Left cardiac atrium (tissue), 4 donors: ENCODE data around the gene POF1B. TPM values are rescaled to one million over a fixed set of nuclear protein-coding genes. Genes with fewer than 3 reads are reported as not detected.
"Not testable (repeated sequence)": the region's sequence is repeated elsewhere in the genome, so short reads cannot be mapped to it uniquely, and the experiment has no call there.

Experiments
- ATAC-seq, 2 donors: fragments of 200-7000 bp; cut with Tn5 transposase; one replicate each; pipeline ENCODE4 v1.9.1; 2020; ENCODE audit warnings: mild to moderate bottlenecking in 2 of 2, moderate library complexity in 2 of 2
- DNase-seq: peaks from one replicate; pipeline ENCODE4 v3.0.0-alpha.2; 2020
- intact Hi-C, 2 donors: fragments of 100-400 bp; cut with DNase I; formaldehyde crosslinking; loops; one replicate each; pipeline versions ENCODE4 v1.14.1 to v1.15.1; 2022 to 2023
- long read RNA-seq: library from polyadenylated mRNA; unstranded; transcript quantifications from one replicate; pipeline ENCODE4 v2.0.0, GENCODE V29; 2021
- total RNA-seq, 2 donors: library from RNA; stranded (reverse); fragmentation: NEBNext Ultra II Directional; extraction: Animal tissue kit (Norgen Biotek cat#: 25700); gene quantifications; one replicate each; pipeline ENCODE4 v1.2.1, GENCODE V29; 2021
- donor health status: DM: no; HTN: yes; CAD: no.
- donor health status: DM: no; HTN: yes; CAD: no; lungs with severe emphysema.
- donor health status: DM: yes; HTN: yes; CAD: no.
- donor health status: Dilated cardiomyopathy.

Gene POF1B
- 10 to 100 TPM; 17.1 to 19.5 TPM for total RNA-seq
- long read RNA-seq, transcript POF1B-201 (17 exons, 3,941 nt) = major isoform, 10 of 17 reads
- long read RNA-seq, partial matches to known transcripts = 6 of 17 reads
- long read RNA-seq, other reads (novel, unspliced or antisense) = 1 of 17 reads

- ATAC-seq = peak; percentile 70 to 81
- intact Hi-C loops = no loop called here
- peak; percentile 22 for DNase-seq
Measured at GRCh38 chrX:85379174-85379907, at the start of gene POF1B. Gene POF1B, minus strand, starts transcription at chrX:85379665. Its CDS starts 211 bp downstream, at chrX:85379454.

DNA sequence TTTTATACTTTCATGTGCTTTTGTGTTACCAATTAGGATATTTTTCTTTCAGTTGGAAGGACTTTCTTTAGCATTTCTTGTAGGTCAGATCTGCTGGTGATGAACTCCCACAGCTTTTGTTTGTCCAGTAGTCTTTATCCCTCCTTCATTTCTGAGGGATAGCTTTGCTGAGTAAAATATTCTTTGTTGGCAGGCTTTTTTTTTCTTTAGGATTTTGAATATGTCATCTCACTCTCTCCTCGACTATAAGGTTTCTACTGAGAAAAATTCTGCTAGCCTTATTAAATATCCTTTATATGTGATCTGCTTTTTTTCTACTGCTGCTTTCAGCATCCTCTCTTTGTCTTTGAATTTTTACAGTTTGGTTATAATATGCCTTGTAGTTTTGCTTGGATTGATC lies 49.6 kb upstream of the POF1B start:
- no peak for ATAC-seq
- no peak for DNase-seq
- intact Hi-C loops = no loop called here

- ATAC-seq (no peak), DNase-seq (no peak)
- intact Hi-C loops = no loop called here
Measured at GRCh38 chrX:85419293-85419692, 39.8 kb upstream of the POF1B start.

DNA sequence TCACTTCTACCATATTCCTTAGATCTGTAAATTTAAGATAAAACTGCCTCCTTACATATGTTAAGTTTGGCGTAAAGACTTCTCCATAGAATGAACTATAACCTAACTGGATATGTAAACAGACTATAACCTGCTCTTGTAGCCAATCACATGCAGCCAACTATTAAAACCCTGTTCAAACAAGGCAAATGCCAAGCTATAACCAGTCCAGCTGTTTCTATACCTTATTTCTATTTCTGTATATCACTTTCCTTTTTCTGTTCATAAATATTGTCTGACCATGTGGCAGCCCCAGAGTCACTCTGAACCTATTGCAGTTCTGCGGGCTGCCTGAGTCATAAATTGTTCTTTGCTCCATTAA lies 12.4 kb upstream of the POF1B start:
- no peak for DNase-seq
- no peak for ATAC-seq
- intact Hi-C loops = no loop called here

GRCh38 chrX:85391185-85391877 lies 11.9 kb upstream of the POF1B start:
- ATAC-seq (no peak), DNase-seq (no peak)
- intact Hi-C loops = no loop called here

- intact Hi-C loops = no loop called here
- DNase-seq = no peak
- no peak for ATAC-seq
Measured at GRCh38 chrX:85381602-85382001, 2.1 kb upstream of the POF1B start.

- intact Hi-C loops = no loop called here
- ATAC-seq (no peak), DNase-seq (no peak)
Measured at GRCh38 chrX:85378461-85378860, 1.0 kb downstream of the POF1B start.

DNA sequence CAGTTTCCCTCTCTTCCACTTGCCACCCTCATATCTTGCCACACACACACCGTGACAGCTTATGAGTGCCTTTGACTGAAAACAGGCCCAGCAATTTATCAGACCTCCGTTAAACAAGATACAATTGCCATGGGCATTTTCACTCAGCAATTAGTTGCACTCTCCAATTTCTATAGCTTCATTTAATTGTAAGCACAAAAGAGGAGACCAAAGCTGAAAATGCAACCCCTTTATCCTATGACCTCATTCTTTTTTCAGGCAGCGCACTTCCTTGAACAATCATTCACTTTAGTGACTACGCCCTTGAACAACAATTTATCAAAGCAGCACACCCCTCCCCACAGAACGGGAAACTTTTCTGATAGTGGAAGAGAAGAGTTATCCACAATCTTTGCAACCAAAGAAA lies 4.1 kb downstream of the POF1B start:
- intact Hi-C loops = no loop called here
- DNase-seq = no peak
- peak; percentile 62 to 84 for ATAC-seq

- DNase-seq (no peak), ATAC-seq (no peak)
- intact Hi-C loops = no loop called here
Measured at GRCh38 chrX:85365370-85365995, 14.0 kb downstream of the POF1B start.

- no peak for DNase-seq
- no peak for ATAC-seq
- intact Hi-C loops = no loop called here
Measured at GRCh38 chrX:85359051-85359450, 20.4 kb downstream of the POF1B start.

- intact Hi-C loops = no loop called here
- DNase-seq (no peak), ATAC-seq (no peak)
Measured at GRCh38 chrX:85345523-85345922, 33.9 kb downstream of the POF1B start.

- DNase-seq (no peak), ATAC-seq (no peak)
- intact Hi-C loops = no loop called here
Measured at GRCh38 chrX:85327060-85327333, 52.5 kb downstream of the POF1B start.

DNA sequence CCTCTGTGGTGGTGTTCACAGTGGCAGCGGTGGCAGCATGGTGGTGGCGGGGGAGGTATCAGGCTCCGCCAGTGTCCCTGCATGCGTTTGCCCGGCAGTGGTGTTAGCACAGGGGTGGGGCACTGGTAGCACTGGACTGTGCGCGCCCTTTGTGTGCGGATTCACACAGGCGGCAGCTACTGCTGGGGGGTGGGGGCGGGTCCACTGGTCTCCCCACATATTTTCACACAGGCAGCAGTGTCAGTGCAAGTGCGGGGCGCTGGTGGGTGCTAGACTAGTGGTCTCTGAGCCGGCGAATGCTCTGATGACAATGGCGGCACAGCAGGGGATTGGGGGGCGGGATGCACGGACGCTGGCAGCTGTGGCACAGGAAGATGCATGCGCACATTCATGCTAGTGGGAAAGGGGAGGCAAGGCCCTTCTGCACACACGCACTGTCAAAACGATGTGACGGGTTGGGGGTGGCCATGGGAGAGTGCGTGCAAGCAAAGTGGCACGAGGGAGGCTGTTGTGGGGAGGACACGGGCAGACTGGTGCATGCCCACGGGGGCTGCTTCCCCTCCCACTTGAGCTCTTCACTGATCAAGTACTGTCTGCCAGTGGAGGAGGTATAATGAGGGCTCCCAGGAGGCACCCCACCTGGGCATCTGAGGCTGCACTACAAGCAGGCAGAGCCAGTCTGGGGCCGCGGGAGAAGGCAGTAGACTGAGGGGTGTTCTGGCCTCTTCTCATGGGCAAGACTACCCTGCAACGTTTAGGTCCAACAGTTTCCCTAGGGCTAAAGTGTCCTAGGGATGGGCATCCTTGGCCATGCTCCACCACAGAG lies 53.0 kb downstream of the POF1B start:
- ATAC-seq (no peak), DNase-seq (no peak)
- intact Hi-C loops = no loop called here

DNA sequence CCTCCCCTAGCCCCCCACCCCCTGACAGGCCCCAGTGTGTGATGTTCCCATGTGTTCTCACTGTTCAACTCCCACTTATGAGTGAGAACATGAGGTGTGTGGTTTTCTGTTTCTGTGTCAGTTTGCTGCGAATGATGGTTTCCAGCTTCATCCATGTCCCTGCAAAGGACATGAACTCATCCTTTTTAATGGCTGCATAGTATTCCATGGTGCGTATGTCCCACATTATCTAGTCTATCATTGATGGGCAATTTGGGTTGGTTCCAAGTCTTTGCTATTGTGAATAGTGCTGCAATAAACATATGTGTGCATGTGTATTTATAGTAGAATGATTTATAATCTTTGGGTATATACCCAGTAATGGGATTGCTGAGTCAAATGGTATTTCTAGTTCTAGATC lies 68.1 kb downstream of the POF1B start:
- intact Hi-C loops, DNase-seq, ATAC-seq: not testable (repeated sequence)

DNA sequence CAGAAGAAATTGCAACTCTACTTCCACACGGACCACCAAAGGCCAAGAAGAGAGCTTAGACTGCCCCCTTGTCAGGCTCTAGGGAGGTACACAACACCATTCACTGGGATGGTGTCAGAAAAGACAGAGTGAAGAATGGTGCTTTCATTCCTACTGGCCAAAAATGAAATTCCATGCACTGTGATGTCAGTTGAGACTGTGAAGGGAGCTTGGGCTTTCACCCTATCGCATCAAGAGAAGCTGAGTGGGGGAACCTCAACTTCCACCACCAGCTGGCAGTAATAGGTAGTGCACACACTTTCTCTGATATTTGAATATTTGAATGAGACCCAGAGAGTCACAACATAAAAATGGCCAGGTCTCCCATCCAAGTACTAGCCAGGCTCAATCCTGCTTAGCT lies 69.7 kb downstream of the POF1B start:
- DNase-seq (no peak), ATAC-seq (no peak)
- intact Hi-C loops = no loop called here

- intact Hi-C loops = no loop called here
- ATAC-seq = no peak
- no peak for DNase-seq
Measured at GRCh38 chrX:85303544-85303943, 75.9 kb downstream of the POF1B start.

DNA sequence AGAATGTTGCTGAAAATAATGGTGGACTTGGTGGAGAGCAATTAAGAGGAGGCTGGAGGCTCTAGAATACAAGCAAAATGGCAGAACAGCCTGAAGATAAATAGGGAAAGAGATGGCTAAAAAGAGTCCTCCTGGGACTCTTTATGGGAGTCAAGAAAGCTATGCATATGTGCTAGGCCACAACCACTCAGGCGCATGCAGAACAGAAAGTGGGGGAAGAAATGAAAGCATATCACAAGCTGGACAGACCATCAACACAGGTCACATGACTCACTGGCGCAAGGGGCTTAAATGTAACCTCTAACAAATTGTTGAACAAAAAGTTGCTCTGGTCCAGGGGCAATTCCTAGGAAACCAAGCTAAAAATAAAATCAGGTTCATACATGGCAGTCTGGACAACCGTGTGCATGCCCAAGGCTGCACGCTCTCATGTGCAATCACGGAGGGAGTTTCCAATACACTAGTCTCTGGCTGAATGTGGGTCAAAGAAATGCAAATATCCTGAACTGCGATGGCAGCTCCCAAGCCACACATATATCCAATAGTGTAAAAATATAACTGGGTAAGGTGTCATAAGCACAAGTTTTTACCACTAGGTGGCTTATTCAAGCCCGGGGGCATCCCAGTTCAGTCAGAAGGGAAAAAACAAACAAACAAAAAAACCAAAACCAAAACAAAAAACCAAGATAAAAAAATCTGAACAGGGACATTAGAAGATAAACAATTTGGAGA lies 90.3 kb downstream of the POF1B start:
- ATAC-seq = no peak
- intact Hi-C loops = no loop called here
- no peak for DNase-seq

DNA sequence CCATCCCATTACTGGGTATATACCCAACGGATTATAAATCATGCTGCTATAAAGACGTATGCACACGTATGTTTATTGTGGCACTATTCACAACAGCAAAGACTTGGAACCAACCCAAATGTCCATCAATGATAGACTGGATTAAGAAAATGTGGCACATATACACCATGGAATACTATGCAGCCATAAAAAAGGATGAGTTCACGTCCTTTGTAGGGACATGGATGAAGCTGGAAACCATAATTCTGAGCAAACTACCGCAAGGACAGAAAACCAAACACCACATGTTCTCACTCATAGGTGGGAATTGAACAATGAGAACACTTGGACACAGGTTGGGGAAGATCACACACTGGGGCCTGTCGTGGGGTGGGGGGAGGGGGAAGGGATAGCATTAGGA lies 94.2 kb downstream of the POF1B start:
- ATAC-seq, intact Hi-C loops, DNase-seq: not testable (repeated sequence)
